K562 (cell line): Measurements from ENCODE around the gene PRKAA1. TPM values are rescaled to one million over a fixed set of nuclear protein-coding genes. Genes with fewer than 3 reads are reported as not detected.

Experiments used
- BRCA1 ChIP-seq, 2 experiments: fragments of 450-650 bp in 1 of 2; sonication (generic) in 1 of 2; formaldehyde crosslinking in 1 of 2; IDR thresholded peaks; 2 replicates each; pipeline versions ENCODE4 v1.5.0 to v1.6.1; 2017 to 2020; ENCODE audit warnings: mild to moderate bottlenecking in 1 of 2, missing genetic modification reagents in 1 of 2
- GABPA ChIP-seq: fragments of 200-800 bp; sonication (Bioruptor generic); conservative IDR thresholded peaks from 2 replicates; pipeline ENCODE4 v1.6.1; 2016; ENCODE audit warnings: low read depth, missing genetic modification characterization, missing compliant biosample characterization
- POU5F1 ChIP-seq: fragments of 150-350 bp; IDR thresholded peaks from 2 replicates; pipeline ENCODE4 v1.6.1; 2014; ENCODE audit warnings: borderline replicate concordance, low read length, low read depth, mild to moderate bottlenecking; ENCODE audit not compliant: partially characterized antibody
- TCF7L2 ChIP-seq: fragments of 150-350 bp; IDR thresholded peaks from 2 replicates; pipeline ENCODE4 v1.6.1; 2016; ENCODE audit warnings: low read depth, mild to moderate bottlenecking, low read length, moderate library complexity
- U2AF2 ChIP-seq: fragments of 200-400 bp; formaldehyde crosslinking; optimal IDR thresholded peaks from 2 replicates; pipeline ENCODE3; 2017; ENCODE audit warnings: low read depth, mild to moderate bottlenecking, low read length
- ZNF316 ChIP-seq: fragments of 450-650 bp; IDR thresholded peaks from 2 replicates; pipeline ENCODE4 v1.6.1; 2016
- ZZZ3 ChIP-seq: fragments of 450-650 bp; IDR thresholded peaks from 2 replicates; pipeline ENCODE4 v1.6.1; 2016; ENCODE audit warnings: antibody characterized with exemption, mild to moderate bottlenecking, moderate library complexity
- polyA plus RNA-seq, 8 experiments: library from polyadenylated mRNA; depleted of rRNA in 4 of 8; stranded (reverse) in 5 of 8; unstranded in 3 of 8; fragments of >200 nt; fragmentation: Nextera tagmentation in 2 of 8; fragmentation: Illumina TruSeq in 1 of 8; extraction: Ambion mirVana in 2 of 8; extraction: Trizol in 1 of 8; gene quantifications; 2 replicates each; pipeline versions ENCODE4 v1.2.1 to v1.2.3, GENCODE V29; 2011 to 2014; ENCODE audit warnings: inconsistent platforms in 1 of 8, missing spikeins in 1 of 8
- total RNA-seq, 7 experiments: library from RNA; depleted of rRNA in 6 of 7; stranded (reverse); fragments of >200 nt in 6 of 7; fragmentation: Illumina TruSeq in 2 of 7; extraction: Trizol in 2 of 7; gene quantifications; 2 replicates each; pipeline versions ENCODE4 v1.2.1 to v1.2.3, GENCODE V29; 2011 to 2021; ENCODE audit warnings: low replicate concordance in 1 of 7
- TF ChIP-seq, protein P1 (sequence below): fragments of 450-650 bp; IDR thresholded peaks from 2 replicates; pipeline ENCODE4 v1.6.1; 2016; ENCODE audit warnings: low read depth
- TF ChIP-seq, protein P2 (sequence below): fragments of 450-650 bp; formaldehyde crosslinking; IDR thresholded peaks from 2 replicates; pipeline ENCODE4 v1.4.0; 2020; ENCODE audit warnings: mild to moderate bottlenecking, moderate library complexity
- TF ChIP-seq, protein P3 (sequence below), 2 experiments: fragments of 450-650 bp in 1 of 2; sonication (generic) in 1 of 2; formaldehyde crosslinking; conservative IDR thresholded peaks; 2 replicates each; pipeline versions ENCODE4 v1.4.0 to v1.8.1; 2020 to 2022; ENCODE audit warnings: mild to moderate bottlenecking in 1 of 2, missing genetic modification reagents in 1 of 2
- TF ChIP-seq, protein P4 (sequence below): sonication (generic); formaldehyde crosslinking; IDR thresholded peaks from 2 replicates; pipeline ENCODE4 v1.8.0; 2023; ENCODE audit warnings: mild to moderate bottlenecking, missing genetic modification reagents
- TF ChIP-seq, protein P5 (sequence below): fragments of 450-650 bp; IDR thresholded peaks from 2 replicates; pipeline ENCODE4 v1.6.1; 2016; ENCODE audit warnings: missing biosample characterization, missing genetic modification characterization

Gene PRKAA1
- total and polyA plus RNA-seq, 9 of the 15 experiments (the other 6 are each of a cell fraction or from before 2014, with no cell fraction given): 24.5 to 84.0 (median 51.4) TPM

DNA sequence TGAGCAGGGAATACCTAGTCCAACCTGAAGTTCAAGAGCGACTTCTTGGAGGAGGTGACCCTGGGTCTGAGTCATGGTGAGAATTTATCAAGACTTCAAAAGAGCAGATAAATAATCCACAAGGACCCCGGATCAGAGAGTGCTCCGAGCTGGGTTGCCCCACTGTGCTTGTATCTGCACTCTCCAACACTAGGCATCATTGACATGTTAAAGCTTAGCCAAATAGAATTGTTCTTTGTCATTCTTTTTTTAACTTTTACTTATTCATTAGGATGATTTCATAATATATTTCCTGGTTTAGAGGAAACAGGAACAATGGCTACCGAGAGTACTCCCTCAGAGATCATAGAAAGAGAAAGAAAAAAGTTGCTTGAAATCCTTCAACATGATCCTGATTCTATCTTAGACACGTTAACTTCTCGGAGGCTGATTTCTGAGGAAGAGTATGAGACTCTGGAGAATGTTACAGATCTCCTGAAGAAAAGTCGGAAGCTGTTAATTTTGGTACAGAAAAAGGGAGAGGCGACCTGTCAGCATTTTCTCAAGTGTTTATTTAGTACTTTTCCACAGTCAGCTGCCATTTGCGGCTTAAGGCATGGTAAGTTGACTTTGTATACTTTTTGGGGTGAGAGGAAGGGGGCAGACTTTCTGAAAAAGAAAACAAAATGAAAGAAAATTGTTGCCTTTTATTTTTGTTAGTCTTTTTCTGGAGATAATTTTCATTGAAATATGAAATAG lies 43.1 kb upstream of the PRKAA1 start, which contains the start of gene CARD6 (continued):
- TF ChIP-seq, protein P1, sequence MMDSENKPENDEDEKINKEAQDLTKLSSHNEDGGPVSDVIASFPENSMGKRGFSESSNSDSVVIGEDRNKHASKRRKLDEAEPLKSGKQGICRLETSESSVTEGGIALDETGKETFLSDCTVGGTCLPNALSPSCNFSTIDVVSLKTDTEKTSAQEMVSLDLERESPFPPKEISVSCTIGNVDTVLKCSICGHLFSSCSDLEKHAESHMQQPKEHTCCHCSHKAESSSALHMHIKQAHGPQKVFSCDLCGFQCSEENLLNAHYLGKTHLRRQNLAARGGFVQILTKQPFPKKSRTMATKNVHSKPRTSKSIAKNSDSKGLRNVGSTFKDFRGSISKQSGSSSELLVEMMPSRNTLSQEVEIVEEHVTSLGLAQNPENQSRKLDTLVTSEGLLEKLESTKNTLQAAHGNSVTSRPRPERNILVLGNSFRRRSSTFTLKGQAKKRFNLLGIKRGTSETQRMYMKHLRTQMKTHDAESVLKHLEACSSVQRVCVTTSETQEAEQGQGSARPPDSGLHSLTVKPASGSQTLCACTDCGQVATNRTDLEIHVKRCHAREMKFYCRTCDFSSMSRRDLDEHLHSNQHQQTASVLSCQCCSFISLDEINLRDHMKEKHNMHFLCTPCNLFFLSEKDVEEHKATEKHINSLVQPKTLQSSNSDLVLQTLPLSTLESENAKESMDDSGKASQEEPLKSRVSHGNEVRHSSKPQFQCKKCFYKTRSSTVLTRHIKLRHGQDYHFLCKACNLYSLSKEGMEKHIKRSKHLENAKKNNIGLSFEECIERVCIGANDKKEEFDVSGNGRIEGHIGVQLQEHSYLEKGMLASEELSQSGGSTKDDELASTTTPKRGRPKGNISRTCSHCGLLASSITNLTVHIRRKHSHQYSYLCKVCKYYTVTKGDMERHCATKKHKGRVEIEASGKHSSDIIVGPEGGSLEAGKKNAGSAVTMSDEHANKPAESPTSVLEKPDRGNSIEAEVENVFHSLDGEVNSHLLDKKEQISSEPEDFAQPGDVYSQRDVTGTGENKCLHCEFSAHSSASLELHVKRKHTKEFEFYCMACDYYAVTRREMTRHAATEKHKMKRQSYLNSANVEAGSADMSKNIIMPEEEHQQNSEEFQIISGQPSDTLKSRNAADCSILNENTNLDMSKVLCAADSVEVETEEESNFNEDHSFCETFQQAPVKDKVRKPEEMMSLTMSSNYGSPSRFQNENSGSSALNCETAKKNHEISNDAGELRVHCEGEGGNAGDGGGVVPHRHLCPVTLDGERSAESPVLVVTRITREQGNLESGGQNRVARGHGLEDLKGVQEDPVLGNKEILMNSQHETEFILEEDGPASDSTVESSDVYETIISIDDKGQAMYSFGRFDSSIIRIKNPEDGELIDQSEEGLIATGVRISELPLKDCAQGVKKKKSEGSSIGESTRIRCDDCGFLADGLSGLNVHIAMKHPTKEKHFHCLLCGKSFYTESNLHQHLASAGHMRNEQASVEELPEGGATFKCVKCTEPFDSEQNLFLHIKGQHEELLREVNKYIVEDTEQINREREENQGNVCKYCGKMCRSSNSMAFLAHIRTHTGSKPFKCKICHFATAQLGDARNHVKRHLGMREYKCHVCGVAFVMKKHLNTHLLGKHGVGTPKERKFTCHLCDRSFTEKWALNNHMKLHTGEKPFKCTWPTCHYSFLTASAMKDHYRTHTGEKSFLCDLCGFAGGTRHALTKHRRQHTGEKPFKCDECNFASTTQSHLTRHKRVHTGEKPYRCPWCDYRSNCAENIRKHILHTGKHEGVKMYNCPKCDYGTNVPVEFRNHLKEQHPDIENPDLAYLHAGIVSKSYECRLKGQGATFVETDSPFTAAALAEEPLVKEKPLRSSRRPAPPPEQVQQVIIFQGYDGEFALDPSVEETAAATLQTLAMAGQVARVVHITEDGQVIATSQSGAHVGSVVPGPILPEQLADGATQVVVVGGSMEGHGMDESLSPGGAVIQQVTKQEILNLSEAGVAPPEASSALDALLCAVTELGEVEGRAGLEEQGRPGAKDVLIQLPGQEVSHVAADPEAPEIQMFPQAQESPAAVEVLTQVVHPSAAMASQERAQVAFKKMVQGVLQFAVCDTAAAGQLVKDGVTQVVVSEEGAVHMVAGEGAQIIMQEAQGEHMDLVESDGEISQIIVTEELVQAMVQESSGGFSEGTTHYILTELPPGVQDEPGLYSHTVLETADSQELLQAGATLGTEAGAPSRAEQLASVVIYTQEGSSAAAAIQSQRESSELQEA: no peak
- TF ChIP-seq, protein P2, sequence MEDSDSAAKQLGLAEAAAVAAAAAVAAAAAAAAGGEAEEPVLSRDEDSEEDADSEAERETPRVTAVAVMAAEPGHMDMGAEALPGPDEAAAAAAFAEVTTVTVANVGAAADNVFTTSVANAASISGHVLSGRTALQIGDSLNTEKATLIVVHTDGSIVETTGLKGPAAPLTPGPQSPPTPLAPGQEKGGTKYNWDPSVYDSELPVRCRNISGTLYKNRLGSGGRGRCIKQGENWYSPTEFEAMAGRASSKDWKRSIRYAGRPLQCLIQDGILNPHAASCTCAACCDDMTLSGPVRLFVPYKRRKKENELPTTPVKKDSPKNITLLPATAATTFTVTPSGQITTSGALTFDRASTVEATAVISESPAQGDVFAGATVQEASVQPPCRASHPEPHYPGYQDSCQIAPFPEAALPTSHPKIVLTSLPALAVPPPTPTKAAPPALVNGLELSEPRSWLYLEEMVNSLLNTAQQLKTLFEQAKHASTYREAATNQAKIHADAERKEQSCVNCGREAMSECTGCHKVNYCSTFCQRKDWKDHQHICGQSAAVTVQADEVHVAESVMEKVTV (CRISPR knock-in tag): no peak
- TF ChIP-seq, protein P3, sequence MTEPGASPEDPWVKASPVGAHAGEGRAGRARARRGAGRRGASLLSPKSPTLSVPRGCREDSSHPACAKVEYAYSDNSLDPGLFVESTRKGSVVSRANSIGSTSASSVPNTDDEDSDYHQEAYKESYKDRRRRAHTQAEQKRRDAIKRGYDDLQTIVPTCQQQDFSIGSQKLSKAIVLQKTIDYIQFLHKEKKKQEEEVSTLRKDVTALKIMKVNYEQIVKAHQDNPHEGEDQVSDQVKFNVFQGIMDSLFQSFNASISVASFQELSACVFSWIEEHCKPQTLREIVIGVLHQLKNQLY (CRISPR knock-in tag; conservative IDR thresholded peaks at IDR 0.05): no peak
- peak; percentile 92 for TF ChIP-seq ZNF316
- no peak for TF ChIP-seq POU5F1
- TF ChIP-seq GABPA (tag): peak; percentile 51
- TF ChIP-seq TCF7L2: no peak
- TF ChIP-seq, protein P4, sequence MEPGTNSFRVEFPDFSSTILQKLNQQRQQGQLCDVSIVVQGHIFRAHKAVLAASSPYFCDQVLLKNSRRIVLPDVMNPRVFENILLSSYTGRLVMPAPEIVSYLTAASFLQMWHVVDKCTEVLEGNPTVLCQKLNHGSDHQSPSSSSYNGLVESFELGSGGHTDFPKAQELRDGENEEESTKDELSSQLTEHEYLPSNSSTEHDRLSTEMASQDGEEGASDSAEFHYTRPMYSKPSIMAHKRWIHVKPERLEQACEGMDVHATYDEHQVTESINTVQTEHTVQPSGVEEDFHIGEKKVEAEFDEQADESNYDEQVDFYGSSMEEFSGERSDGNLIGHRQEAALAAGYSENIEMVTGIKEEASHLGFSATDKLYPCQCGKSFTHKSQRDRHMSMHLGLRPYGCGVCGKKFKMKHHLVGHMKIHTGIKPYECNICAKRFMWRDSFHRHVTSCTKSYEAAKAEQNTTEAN: no peak
- TF ChIP-seq U2AF2: no peak
- TF ChIP-seq BRCA1 (IDR thresholded peaks at IDR 0.05): no peak
- TF ChIP-seq BRCA1 (CRISPR knock-in tag; IDR thresholded peaks at IDR 0.05): no peak
- TF ChIP-seq ZZZ3: no peak
- TF ChIP-seq, protein P5, sequence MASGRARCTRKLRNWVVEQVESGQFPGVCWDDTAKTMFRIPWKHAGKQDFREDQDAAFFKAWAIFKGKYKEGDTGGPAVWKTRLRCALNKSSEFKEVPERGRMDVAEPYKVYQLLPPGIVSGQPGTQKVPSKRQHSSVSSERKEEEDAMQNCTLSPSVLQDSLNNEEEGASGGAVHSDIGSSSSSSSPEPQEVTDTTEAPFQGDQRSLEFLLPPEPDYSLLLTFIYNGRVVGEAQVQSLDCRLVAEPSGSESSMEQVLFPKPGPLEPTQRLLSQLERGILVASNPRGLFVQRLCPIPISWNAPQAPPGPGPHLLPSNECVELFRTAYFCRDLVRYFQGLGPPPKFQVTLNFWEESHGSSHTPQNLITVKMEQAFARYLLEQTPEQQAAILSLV (tag): no peak
